Nephron progenitor cell (in vitro differentiated cells): ENCODE results near the gene ZSCAN10.

Source experiments
- DNase-seq: peaks from one replicate; pipeline ENCODE4 v3.0.0; 2021
- H3K27ac Mint-ChIP-seq: 2 replicates; pipeline ENCODE4 v1.8.0; 2021; ENCODE audit warnings: mild to moderate bottlenecking, moderate library complexity, mixed read lengths
- H3K27me3 Mint-ChIP-seq: 2 replicates; pipeline ENCODE4 v1.8.0; 2021; ENCODE audit warnings: mild to moderate bottlenecking, low read depth, mixed read lengths; ENCODE audit not compliant: poor library complexity
- H3K36me3 Mint-ChIP-seq: 2 replicates; pipeline ENCODE4 v1.8.0; 2021; ENCODE audit warnings: low read depth, mixed read lengths
- H3K4me1 Mint-ChIP-seq: 2 replicates; pipeline ENCODE4 v1.8.0; 2021; ENCODE audit warnings: mixed read lengths
- H3K4me3 Mint-ChIP-seq: 2 replicates; pipeline ENCODE4 v1.8.0; 2021; ENCODE audit warnings: mild to moderate bottlenecking, moderate library complexity, mixed read lengths
- H3K9me3 Mint-ChIP-seq: 2 replicates; pipeline ENCODE4 v1.8.0; 2021; ENCODE audit warnings: mild to moderate bottlenecking, moderate library complexity, mixed read lengths
- TF ChIP-seq, protein P1 (sequence below): fragments of 200-600 bp; sonication (generic); IDR thresholded peaks from 2 replicates; pipeline ENCODE4 v1.5.0; 2021; ENCODE audit warnings: antibody characterized with exemption

The ZSCAN10 gene

DNA sequence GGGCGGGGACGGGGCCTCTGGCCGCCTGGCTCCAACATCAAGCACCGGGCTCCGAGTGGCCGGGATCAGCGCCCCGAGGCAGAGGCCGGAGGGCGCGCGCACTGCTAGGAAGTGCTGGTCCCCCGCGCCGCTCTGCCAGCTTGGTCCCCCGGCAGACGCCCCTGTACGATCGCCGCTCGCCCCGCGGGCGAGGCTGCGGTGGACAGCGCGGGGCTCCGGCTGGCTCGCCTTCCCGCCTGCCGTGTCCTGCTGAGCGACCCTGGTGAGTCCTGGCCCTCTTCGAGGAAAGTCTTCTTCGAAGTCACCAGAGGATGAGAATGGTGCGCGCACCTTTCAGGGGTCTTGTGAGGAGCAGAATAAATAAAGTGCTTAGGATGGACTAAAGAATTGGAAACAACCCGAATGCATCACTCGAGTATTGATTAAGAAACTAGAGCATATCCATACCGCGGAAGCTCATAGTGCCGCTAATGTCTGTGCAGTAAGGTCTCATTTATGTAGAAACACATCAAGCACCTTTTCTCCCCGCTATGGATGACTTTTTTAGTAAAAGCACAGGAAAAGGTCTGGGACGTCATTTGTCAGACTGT is 36.1 kb upstream of the ZSCAN10 start:
- H3K4me1 Mint-ChIP-seq: peaks cover 36% of the 10 kb centered on the region
- H3K36me3 Mint-ChIP-seq: peaks cover 10% of the 10 kb centered on the region
- H3K27ac Mint-ChIP-seq: peak overlapping the region; percentile 79
- peak overlapping the region; percentile 100 for H3K4me3 Mint-ChIP-seq
- TF ChIP-seq, protein P1, sequence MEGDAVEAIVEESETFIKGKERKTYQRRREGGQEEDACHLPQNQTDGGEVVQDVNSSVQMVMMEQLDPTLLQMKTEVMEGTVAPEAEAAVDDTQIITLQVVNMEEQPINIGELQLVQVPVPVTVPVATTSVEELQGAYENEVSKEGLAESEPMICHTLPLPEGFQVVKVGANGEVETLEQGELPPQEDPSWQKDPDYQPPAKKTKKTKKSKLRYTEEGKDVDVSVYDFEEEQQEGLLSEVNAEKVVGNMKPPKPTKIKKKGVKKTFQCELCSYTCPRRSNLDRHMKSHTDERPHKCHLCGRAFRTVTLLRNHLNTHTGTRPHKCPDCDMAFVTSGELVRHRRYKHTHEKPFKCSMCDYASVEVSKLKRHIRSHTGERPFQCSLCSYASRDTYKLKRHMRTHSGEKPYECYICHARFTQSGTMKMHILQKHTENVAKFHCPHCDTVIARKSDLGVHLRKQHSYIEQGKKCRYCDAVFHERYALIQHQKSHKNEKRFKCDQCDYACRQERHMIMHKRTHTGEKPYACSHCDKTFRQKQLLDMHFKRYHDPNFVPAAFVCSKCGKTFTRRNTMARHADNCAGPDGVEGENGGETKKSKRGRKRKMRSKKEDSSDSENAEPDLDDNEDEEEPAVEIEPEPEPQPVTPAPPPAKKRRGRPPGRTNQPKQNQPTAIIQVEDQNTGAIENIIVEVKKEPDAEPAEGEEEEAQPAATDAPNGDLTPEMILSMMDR: no peak
- no peaks in the 10 kb centered on the region for H3K9me3 Mint-ChIP-seq
- H3K27me3 Mint-ChIP-seq: peaks cover 2% of the 10 kb centered on the region
- DNase-seq: no peak

DNA sequence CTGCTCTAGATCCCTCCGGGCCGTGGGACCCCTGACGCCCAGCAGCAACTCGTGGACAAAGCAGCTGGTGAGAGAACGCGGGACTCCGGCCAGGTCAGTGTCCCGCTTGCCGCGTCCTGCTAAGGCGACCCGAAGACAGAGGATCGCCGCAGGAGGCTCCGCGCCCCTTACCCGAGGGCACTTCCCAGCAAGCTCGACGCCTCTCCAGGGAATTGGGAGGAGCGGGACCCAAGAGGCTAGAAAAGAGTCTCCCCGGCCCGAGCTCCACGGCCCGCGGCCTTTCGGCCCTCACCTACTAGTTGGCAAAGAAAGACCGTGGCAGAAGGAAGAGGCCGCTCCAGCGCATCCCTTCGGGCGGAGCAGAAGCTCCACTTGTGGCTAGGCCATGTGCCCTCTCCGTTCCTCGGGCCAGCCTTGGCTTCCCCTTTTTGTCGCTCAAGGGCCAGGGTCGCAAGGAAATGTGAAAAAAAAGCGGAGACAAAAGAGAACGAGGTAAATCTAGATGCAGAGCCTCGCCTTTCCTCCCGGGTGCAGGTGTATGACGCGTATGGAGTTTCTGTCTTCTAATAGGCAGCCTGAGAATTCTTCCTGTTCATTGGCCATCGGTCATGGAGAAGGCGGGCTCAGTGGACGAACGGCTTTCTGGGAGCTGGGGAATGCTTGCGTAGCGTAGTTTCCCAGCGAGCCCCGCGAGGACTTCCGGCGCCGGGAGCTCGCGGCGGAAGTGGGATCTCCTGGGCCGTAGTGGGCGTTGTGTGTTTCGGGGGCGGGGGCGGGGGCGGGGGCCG is 35.4 kb upstream of the ZSCAN10 start, which contains the start of gene ZNF213:
Gene ZNF213 (plus strand): TSS at position 692 of the 788 bp plus-strand sequence. CDS start 2,252 bp downstream, outside the sequence.
- peak within 1 kb of the TSS; percentile 100 for H3K4me3 Mint-ChIP-seq
- H3K4me1 Mint-ChIP-seq: peaks cover 39% of the 10 kb centered on the region
- peaks cover 2% of the 10 kb centered on the region for H3K27me3 Mint-ChIP-seq
- TF ChIP-seq, protein P1: no peak
- peaks cover 17% of the 10 kb centered on the region for H3K36me3 Mint-ChIP-seq
- H3K27ac Mint-ChIP-seq: peak within 1 kb of the TSS; percentile 99
- DNase-seq: peak; percentile 90
- H3K9me3 Mint-ChIP-seq: no peaks in the 10 kb centered on the region

DNA sequence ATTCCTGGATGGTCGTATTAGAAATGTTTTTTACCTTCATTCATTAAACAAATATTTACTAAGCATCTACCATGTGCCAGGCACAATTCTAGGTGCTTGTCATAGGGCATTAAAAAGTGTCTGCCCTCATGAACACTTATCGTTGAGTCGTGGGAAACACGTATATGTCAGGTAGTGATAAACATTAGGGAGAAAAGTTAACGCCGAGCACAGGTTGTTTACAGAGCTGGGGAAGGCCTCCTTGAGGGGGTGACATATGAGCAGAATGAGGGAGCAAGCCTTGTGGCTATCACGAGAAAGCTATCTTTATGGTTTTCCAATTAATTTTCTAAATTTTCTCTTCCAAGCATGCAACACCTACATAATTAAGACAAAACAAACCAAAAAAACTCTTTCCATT is 34.8 kb upstream of the ZSCAN10 start:
- TF ChIP-seq, protein P1: no peak
- H3K36me3 Mint-ChIP-seq: peaks cover 22% of the 10 kb centered on the region
- no peaks in the 10 kb centered on the region for H3K27me3 Mint-ChIP-seq
- H3K9me3 Mint-ChIP-seq: no peaks in the 10 kb centered on the region
- no peak for DNase-seq
- peak overlapping the region; percentile 99 for H3K27ac Mint-ChIP-seq
- peaks cover 41% of the 10 kb centered on the region for H3K4me1 Mint-ChIP-seq
- peak overlapping the region; percentile 100 for H3K4me3 Mint-ChIP-seq

DNA sequence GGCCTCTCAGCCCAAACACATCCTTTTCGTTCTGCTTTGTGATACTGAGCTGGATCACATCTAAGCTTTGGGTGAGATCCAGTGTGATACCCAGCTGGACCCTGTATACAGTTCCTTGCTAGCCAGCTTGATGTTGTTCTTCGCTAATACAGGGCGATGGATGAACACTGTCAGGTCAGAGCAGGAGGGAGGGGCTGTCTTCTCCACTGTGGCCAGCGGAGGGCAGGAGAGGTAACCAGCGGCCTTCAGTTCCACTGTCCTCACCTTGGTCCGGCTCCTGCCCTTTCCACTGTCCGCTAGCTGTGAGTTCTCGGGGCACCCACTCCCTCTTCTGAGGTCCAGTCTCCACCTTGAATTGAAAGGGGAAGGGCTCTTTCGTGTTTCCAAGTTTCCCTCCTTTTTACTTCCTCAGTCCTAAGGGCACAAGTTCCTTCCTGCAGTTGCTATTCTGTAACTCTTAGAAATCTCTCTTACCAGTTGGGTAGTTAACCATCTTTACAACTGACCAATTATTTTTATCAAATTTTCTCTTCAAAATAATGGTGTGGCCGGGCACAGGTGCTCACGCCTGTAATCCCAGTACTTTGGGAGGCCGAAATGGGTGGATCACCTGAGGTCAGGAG is 32.8 kb upstream of the ZSCAN10 start:
- H3K4me1 Mint-ChIP-seq: peaks cover 33% of the 10 kb centered on the region
- no peaks in the 10 kb centered on the region for H3K27me3 Mint-ChIP-seq
- H3K4me3 Mint-ChIP-seq: peak overlapping the region; percentile 55
- DNase-seq: peak; percentile 66
- H3K36me3 Mint-ChIP-seq: peaks cover 28% of the 10 kb centered on the region
- peak overlapping the region; percentile 39 for H3K27ac Mint-ChIP-seq
- TF ChIP-seq, protein P1: peak; percentile 56
- H3K9me3 Mint-ChIP-seq: no peaks in the 10 kb centered on the region

DNA sequence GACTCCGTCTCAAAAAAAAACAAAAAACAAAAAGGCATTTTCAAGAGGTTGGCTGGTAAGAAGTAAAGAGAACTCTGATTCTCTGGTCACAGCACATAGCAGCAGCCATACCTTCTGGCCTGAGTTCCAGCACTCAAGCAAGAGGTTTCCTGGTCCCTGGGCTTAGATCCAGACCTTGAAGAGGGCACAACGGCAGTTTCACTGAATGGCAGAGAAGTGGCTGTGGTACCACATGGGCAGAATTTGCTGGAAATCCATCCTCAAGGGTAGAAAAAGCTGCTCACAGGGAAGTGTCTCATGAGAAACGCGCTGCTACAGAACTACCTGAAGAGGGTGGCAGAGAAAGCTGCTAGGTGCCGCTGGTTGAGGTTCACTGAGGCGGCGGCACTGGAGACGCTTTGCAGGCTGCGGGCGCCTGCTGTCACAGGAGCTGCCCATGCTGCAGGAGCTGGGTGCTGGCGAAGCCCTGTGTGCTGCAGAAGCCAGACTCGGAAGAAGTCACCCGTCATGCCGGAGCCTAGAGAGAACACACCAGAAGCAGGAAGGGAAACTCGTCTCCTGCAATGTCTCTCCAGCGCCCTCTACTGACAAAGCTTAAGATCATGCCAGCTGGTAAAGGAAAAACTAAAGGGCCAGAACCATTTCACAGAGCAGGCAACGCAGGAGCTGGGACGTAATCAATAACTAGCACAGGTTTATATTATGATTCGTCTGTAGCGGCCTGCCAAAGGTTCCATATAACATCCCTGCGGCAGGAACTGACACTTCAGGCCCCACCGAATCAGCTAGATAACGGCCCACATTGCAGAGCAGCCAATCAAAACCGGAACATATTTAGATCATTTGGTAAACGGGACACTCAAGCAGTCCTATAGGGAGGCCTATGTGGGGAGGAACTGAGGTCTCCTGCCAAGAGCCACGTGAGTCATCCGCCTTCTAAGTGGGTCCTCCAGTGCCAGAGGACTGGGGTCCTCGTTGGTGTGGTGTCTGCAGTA is 30.3 kb upstream of the ZSCAN10 start:
- Mint-ChIP-seq H3K4me3 (no peak overlapping the region), H3K27ac (peak overlapping the region; percentile 95), H3K36me3 (peaks cover 33% of the 10 kb centered on the region), H3K4me1 (peaks cover 45% of the 10 kb centered on the region), H3K27me3 (no peaks in the 10 kb centered on the region), H3K9me3 (no peaks in the 10 kb centered on the region)
- DNase-seq: peak; percentile 70
- TF ChIP-seq, protein P1: peak; percentile 85
